ENCODE results near the gene C5orf63.

- TF ChIP-seq CTCF (IDR thresholded peaks at IDR 0.05; ENCODE audit: low read depth, low read length, missing input control) (no peak), REST (IDR thresholded peaks at IDR 0.05) (no peak), JUND (IDR thresholded peaks at IDR 0.05) (no peak), ATF3 (IDR thresholded peaks at IDR 0.05) (no peak), TAF1 (conservative IDR thresholded peaks at IDR 0.05) (no peak), EGR1 (IDR thresholded peaks at IDR 0.05; ENCODE audit: low read depth in 2 of 2) (no peak), GABPA (IDR thresholded peaks at IDR 0.05 in 1 of 2, conservative IDR thresholded peaks at IDR 0.05 in 1 of 2) (no peak), HNF4A (conservative IDR thresholded peaks at IDR 0.05) (no peak), RAD21 (IDR thresholded peaks at IDR 0.05) (no peak), SP1 (IDR thresholded peaks at IDR 0.05) (no peak), YY1 (IDR thresholded peaks at IDR 0.05) (no peak), ZBTB33 (IDR thresholded peaks at IDR 0.05) (no peak), FOXA1 (IDR thresholded peaks at IDR 0.05) (no peak), MAX (IDR thresholded peaks at IDR 0.05) (no peak)
Measured at GRCh38 chr5:127002390-127002789, 70.9 kb downstream of the C5orf63 start.

All from liver (tissue), 3 donors.